Stimulated activated CD8-positive, alpha-beta memory T cell treated with anti-CD3 and anti-CD28 coated beads, Interleukin-15, amount 100 ng/mL, for 1 hour (primary cell): ENCODE data around the gene HS3ST4.
"Not testable (repeated sequence)": the region's sequence is repeated elsewhere in the genome, so short reads cannot be mapped to it uniquely, and the experiment has no call there.

Experiments used
- DNase-seq: peaks from one replicate; pipeline ENCODE4 v3.0.0-alpha.2; 2020; ENCODE audit warnings: low read depth

The HS3ST4 gene

GRCh38 chr16:25996052-25996451 lies 304.3 kb downstream of the HS3ST4 start:
- no peak for DNase-seq

DNA sequence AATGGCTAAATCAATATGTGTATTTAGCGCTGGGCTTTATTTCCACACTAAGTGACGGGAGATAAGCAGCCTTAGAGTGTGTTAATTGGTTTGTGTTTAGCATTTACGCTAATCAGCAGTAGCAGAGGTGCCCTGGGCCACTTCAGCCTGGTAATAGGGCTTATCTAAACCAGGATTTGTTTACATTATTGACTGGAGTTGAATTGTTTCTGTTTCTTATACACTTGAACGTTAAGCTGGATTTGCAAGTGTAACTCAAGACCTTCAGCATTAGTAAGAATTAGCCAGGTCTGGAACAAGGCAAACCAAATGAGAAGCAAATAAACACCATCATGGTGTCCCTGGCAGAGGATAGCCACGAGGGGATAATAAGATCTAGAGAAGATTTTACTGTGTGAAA lies 313.6 kb downstream of the HS3ST4 start:
- DNase-seq, result no peak

DNA sequence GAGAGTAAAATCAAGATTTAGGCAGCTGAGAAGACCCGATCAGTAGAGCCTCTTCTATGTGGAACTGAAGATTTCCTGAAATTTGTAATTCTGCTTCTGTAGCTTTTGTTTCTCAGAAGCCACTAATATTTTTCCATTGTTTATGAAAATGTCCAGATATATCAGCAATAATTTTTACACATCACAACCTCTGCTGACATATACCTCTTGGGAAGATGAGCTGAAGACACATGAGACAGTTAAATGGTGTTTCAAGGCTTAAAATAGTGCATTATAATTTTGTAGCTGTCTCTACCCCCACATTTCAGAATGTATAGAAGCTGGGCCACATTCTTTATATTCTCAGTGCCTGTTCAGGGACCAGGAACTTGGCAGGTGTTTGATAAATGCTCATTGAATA lies 320.6 kb downstream of the HS3ST4 start:
- DNase-seq, result no peak

DNA sequence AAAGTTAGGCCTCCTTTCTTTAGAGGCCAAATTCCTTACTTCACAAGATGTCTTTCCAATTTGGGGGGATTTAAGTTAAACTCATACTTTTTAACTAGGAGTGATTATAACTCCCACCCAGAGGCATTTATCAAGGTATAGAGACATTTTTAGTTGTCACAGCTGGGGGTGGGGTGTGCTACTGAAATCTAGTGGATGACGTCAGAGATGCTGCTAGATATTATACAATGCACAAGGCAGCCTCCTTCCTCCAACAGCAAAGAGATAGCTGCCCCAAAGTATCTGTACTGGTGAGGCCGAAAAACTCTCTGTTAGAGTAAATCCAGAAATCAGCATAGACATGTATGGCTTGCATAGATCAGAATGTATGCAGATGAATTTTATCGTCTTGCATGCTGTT lies 324.0 kb downstream of the HS3ST4 start:
- no peak for DNase-seq

GRCh38 chr16:26016989-26017388 lies 325.2 kb downstream of the HS3ST4 start:
- no peak for DNase-seq

DNA sequence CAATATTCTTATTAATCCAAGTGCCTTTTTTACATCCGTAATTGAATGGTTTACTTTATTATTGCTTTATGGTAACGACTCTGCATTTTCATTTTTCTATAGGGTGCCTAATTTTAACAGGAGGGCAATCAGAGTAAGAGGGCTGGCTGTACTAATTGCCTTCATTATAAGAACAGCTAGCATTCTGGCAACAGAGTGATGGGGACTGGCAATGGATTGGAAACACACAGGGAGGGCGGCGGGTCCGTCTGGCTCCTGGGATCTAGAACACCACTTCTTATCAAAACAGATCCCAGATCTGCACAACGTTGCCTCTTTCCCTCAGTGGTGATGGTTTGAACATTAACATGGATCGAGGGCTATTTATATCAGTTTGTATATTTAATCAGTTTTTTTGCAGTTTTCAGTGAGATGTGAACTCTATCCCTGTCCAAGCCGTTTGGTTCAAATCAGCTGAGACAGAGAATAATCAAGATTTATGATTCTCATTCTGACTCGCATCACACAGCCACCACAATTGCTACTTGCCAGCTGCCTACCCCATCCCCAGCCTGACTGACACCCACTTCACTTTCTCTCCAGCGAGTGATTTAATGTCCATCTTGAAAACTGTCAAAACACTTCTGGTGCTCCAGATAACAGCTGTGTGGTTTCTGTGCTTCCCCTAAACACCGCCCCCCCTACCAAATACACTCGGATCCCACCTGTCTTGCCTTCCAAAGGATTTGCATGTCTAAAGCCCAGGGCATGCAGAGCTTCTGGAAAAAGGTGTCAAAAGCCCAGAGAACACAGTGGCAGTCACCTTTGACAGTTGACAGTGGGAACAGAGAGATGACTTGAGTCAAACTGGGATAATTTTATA lies 327.9 kb downstream of the HS3ST4 start:
- DNase-seq, result no peak

DNA sequence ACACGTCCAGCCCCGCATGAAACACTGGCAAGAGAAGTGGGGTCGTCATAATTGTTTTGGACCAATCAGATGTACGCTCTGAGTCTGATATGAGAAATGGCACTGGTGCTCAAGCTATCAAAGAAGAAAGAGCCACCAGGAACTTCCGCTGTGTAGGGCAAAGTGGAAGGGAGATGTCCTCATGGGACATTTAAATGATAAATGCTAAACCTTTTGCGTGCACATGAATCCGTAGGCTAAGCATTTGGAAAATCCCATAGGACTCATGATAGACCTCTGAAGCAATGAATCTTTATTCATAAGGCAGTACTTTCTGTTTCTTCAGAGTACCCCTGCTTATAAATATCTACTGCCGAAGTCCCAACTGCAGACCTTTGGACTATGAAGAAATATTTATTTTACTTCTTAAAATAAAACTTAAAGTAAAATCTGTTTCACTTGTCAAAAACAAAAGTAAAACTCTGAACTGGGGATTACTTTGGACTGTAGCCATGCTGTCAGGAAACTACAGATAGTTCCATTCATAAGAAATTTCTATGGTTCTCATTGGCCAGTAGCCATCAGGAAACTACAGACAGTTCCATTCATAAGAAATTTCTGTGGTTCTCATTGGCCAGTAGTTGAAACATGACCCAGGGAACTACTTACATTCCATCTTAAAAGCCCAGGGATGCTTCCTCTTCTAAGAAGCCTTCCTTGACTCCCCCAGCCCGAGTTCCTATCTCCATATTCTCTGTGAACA lies 335.1 kb downstream of the HS3ST4 start:
- DNase-seq, result no peak

GRCh38 chr16:26031286-26031685 lies 339.5 kb downstream of the HS3ST4 start:
- DNase-seq, result no peak

GRCh38 chr16:26032661-26033060 lies 340.9 kb downstream of the HS3ST4 start:
- not testable (repeated sequence) for DNase-seq

DNA sequence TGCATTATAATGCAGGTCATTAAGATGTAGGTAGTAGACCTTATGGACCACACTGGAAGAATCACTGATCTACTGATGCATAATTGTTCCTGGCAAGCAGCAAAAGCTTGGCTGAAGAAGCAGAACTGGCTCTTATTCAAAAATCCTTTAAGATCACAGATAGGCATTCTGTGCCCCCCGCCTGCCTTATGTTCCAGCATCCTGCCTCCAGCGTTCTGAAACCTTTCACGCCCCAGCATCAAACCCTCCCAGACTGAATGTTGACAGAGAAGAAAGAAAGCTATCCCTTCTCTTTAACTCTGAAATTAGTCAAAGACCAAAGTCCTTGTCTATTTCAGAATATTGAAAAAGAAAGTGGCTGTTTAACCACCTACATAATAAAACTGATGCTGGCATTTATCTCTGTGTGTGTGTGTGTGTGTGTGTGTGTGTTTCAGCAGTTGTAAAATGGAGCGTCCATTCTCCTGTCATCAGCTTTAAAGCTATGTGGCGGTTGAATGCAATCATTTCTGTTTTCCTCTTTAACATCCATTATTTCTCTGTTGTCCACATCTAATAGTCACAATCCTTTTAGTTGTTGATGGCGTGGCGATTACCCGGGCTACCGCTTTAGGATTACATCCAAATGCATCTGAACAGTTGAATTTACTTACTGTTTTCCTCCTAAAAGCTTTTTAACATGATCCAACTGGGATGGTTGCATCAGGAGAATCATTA lies 350.4 kb downstream of the HS3ST4 start:
- DNase-seq, result no peak

DNA sequence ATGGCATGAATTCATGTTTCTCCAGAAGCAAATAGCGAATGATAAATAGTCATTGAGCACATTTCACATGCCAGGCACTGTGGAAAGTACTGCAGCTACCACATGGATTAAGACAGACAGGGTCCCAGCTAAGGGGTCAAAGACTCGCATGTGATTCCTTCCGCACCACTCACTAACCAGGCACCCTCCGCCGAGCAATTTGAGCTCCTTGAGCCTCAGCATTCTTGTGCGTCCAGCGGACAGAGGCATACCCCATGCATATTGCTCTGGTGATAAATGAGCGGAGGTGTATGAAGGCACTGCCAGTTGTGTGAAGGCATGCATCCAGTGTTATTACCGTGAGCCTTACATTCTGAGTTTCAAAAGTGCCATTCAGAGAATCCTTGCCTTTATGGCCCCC lies 358.7 kb downstream of the HS3ST4 start:
- DNase-seq, result no peak

GRCh38 chr16:26051063-26051462 lies 359.3 kb downstream of the HS3ST4 start:
- no peak for DNase-seq

GRCh38 chr16:26053889-26054288 lies 362.1 kb downstream of the HS3ST4 start:
- no peak for DNase-seq

- no peak for DNase-seq
These were observed 366.6 kb downstream of the HS3ST4 start for GRCh38 chr16:26058326-26058725.

DNA sequence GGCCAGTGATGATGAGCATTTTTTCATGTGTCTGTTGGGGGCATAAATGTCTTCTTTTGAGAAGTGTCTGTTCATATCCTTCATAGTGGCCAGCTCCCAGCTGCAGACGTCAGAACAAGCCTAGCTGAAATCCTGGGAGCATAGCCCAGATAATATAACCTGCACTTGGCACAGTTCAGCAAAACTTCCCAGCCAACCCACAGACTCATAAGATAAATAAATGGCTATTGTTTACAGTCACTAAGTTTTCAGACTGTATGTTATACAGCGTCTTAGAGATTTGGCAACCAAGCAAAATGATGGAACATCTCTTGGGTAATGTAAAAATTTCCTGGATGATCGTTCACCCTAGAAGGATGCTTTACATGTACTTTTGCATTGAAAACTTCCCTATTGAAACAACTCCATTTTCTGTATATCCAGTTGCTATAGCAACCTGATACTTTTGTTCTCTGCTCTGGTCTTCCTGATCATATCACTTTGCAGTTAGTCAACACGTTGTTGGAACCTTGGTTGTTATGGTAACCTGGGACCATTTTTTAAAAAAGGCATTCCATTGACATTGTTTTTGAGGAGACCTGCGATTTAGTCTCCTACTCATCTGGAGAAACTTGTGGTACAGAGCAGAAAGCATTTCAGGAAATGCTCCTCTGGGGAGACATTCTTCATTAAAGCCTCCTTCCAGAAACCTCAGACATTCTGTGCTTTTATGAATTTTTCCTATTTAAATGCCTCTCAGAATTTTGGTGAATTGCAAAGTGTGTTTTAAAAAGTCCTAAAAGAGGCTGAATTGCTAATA lies 378.7 kb downstream of the HS3ST4 start:
- DNase-seq, result no peak

GRCh38 chr16:26071101-26071866 lies 379.5 kb downstream of the HS3ST4 start:
- DNase-seq, result no peak

GRCh38 chr16:26078716-26079355 lies 387.1 kb downstream of the HS3ST4 start:
- DNase-seq, result no peak

DNA sequence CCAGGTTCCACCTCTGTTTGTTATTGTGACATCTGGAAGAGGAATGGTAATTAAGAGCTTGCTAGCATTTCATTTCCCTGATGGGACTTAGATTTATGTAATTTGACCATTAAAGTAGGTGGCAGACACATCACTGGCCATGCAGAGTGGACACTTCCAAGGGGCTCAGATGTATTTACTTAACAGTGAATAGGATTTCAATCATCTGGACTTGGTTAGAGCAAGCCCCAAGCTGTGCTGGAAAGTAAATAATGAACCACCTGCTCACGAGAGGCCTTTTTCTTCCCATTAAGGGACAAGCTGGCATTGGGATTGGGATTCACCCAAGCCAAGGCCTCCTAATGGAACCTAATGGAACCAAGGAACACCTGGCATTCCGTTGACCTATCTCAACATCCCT lies 395.3 kb downstream of the HS3ST4 start:
- no peak for DNase-seq

- DNase-seq, result no peak
These were observed 399.8 kb downstream of the HS3ST4 start for GRCh38 chr16:26091511-26091910.

DNA sequence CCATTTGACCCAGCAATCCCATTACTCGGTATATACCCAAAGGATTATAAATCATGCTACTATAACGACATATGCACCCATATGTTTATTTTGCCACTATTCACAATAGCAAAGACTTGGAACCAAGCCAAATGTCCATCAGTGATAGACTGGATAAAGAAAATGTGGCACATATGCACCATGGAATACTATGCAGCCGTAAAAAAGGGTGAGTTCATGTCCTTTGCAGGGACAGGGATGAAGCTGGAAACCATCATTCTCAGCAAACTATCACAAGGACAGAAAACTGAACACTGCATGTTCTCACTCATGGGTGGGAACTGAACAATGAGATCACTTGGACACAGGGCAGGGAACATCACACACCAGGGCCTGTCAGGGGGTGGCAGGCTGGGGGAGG lies 406.4 kb downstream of the HS3ST4 start:
- not testable (repeated sequence) for DNase-seq

DNA sequence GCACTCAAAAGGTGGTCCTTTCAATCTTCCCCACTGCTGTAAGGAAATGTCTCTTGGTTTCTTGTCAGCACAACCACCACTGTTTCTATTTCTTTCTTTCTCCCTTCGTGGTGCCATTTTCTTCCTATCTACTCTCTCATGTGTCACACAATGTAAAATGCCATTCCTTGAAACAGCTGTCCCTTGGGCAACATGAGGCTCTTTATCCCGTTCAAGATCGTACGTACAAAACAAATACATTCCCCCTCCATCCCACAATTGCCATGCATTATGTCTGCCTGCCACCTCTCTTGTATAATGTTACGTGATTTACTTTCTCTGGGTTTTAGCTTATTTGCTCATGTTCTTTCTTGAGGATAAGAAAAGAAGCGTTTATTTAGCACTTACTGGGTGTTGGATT lies 410.6 kb downstream of the HS3ST4 start:
- no peak for DNase-seq
